GM18526 (cell line): ENCODE data around the gene CSNK1D.

Experiments
- POLR2A ChIP-seq: IDR thresholded peaks from 3 replicates; pipeline ENCODE4 v1.6.1; 2011; ENCODE audit not compliant: insufficient read length; ENCODE audit errors: extremely low read depth

CSNK1D gene

DNA sequence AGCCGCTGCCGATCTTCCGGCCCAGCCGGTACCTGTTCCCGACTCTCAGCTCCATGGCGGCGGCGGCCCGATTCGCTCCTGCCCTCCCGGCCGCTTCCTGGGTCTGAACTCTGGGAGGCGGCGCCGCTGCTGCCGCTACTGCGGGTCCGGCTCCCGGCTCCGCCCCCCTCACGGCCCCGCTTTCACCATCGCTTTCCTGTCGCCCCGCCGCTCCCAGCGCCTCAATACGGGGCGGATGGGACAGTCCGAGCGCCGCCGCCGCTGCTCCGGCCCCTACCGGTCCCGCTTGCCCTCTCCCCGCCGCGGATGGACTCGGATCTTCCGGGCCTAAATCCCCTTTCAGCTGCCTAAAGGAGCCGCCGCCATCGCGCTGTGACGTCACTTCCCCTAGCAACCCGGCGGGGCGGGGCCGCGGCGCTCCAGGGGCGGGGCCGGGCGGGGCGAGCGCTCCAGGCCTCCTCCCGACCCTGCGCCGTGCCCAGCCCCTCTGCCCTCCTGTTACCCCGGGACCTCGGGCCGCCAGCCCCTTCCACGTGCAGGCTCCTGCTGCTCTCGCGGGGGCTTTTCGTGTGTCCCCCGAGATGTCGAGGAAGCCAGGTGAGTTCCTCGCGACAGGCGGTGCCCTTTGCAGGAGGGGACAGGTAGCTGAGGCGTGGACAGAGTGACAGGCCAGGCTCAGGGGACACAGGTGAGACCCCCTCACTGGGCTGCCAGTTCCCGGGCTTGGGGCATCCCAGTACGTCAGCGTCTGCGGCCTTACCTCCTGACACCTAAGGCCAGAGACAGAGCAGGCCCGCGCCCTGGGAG, at the start of gene CSNK1D:
Gene CSNK1D (minus strand): TSS at position 374 of the 807 bp plus-strand sequence. CDS start 319 bp downstream, at position 55.
- TF ChIP-seq POLR2A, result peak; percentile 67

- TF ChIP-seq POLR2A, result no peak
These were observed 49.3 kb upstream of the CSNK1D start for GRCh38 chr17:82322526-82323453.

GRCh38 chr17:82321947-82322466, 48.5 kb upstream of the CSNK1D start:
- no peak for TF ChIP-seq POLR2A

DNA sequence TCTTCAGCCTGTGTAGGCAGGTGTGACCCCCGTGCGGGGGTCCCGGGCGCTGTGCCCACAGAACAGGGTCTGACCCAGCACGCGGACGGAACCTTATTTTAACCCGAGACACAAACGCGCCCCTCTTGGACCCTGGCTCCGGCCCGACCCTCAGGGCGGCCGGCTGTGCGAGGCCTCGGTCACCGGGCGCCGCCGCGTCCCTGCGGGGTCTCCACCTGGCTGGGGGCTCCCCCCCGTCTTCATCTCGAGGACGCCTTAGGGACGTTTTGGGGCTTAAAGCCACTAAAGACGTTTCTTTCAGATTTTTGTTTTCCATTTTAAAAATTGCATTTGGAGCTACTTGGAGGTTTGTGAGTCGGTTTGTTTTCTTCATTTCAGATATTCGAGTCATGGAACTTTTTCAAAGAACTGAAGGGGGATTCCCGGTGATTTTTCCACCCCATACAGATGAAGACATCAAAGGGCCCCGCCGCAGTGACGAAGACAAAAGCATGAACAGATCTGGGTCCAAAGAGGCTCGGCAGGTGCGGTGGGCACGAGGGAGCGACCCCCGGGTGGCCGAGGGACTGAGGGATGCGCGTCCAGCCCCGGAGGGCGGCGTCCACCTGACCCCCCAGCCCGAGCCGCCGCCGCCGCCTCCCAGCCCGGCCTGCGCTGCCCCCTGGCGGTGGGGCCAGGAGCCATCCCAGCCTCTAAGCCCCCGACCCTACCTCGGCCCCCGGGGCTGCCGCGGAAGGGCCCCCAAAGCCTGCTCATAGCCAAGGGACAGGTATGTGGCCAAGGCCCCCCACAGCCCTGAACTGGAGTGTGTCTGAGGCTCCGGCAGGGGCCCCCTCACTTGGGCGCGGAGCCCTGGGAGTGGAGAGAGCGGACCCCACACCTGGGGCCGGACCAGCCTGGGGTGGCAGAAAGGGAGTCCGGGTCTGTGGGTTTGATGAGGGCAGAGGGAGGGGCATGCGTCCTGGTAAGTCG, 47.7 kb upstream of the CSNK1D start:
- TF ChIP-seq POLR2A, result no peak

GRCh38 chr17:82320140-82320840, 46.8 kb upstream of the CSNK1D start:
- TF ChIP-seq POLR2A, result no peak

DNA sequence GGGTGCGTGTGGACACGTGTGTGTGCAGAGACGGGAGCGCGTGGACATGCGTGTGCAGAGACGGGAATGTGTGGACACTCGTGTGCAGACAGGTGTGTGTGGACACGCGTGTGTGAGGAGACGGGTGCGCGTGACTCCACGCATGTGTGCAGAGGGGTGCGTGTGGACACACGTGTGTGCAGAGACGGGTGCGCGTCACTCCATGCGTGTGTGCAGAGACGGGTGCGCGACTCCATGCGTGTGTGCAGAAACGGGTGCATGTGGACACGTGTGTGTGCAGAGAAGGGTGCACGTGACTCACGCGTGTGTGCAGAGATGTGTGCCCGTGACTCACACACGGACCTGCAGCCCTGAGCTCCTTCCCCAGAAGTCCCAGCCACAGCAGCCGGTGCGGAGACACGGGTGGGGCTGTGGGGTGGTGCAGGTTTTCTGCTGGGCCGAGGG, 46.1 kb upstream of the CSNK1D start:
- no peak for TF ChIP-seq POLR2A

GRCh38 chr17:82318772-82319606, 45.5 kb upstream of the CSNK1D start:
- no peak for TF ChIP-seq POLR2A

DNA sequence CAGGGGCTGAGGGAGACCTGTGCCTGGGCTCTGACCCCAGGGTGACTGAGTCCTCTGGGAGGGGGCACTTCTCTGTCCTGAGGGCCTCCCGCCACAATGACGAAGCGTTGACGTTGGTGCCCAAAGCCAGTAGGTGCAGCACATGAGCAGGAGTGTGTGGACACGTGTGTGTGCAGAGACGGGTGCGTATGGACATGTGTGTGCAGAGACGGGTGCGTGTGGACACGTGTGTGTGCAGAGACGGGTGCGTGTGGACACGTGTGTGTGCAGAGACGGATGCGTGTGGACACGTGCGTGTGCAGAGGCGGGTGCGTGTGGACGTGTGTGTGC, 44.6 kb upstream of the CSNK1D start:
- no peak for TF ChIP-seq POLR2A

DNA sequence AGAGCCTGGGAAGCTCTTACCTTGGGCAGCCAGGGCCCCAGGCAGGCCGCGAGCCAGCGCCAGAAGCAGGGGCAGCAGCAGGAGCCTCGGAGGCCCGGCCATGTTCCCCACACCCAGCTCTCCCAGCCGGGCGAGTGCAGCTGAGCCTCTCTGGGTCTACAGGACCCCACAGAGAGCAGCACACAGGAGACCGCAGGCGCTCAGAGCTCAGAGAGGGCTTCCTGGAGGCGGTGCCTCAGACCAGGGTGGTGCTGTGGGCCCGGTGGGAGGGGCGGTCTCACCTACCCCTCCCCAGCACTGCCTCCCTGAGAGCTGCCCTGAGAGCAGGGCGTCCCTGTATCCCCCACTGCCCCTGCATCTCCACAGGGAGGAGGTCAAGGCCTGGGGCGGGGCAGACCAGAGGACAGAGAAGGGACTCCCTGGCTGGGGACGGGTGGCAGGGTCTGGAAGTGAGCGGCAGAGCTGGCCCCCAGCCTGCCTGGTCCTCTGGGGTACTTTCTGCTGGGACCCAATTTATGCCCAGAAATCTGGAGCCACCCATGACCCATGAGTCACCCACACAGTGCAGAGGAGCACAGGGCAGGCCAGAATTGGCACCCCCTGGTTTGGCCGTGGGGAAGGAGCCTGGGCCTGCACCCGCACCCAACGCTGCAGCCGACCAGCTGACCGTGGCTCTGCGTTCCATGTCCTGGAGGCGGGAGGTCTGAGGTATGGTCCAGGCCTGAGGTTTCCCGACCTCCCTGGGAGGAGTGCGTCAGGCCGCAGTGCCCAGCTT, 44.1 kb upstream of the CSNK1D start, which contains the start of gene CD7:
Gene CD7 (minus strand): TSS at position 215 of the 775 bp plus-strand sequence. CDS start 113 bp downstream, at position 102.
- no peak for TF ChIP-seq POLR2A

DNA sequence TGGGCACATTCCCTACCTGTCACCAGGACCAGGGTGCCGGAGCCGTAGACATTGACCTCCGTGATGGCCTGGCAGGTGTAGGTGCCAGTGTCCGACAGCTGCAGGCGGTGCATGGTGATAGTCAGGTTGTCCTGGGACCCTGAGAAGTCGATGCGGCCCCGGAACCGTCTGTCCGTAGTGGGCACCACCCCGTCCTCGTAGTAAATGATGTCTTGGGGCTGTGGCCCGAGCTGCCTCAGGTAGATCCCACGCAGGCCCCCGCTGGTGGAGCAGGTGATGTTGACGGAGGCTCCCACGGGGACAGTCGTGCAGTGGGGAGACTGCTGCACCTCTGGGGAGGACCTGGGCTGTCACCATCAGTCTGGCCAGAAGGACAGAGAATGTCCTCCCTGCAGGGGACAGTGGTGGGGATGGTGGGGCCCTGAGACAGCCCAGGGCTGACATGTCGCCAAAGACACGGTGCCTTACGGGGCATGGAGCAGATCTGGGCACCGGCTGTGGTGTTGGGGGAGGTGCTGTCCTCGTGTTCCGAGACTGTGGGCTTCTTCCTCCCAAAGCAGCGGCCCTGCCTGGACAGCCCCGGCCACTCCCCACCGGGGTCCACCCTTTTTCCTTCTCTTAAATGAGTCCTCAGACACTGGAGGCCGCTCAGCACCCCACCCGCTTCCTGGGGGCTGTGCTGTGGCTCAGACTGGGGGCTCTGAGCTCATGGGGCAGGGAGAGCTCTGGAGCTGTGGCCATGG, 43.3 kb upstream of the CSNK1D start:
- no peak for TF ChIP-seq POLR2A

DNA sequence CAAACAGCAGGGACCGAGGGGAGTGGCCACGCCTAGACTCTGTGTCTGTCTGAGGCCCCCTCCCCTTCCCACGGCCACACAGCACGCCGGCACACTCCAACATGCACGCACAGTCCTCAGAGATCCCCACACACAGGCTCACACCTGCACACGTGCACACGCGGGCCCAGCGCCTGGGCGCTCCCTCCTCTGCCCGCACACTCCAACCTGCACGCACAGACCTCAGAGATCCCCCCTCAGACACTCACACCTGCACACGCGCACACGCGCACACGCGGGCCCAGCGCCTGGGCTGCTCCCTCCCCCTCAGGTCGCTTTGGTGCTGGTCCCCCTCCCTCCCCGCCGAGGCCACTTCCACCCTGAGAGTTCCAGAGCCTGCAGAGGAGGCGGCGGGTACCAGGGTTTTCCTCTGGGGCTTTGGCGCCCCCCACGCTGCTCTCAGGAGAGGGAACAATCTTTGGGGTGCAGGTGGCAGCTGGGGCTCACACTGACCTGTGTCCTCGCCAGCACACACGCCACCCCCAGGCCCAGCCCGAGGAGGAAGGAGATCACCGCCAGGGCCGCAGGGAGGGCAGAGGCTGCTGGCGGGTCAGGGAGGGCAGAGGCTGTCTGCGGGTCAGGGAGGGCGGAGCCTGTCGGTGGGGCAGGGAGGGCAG, 42.3 kb upstream of the CSNK1D start:
- no peak for TF ChIP-seq POLR2A
